DND-41 (cell line): ENCODE data around the gene GABRP.

Experiments used
- CTCF ChIP-seq: IDR thresholded peaks from 2 replicates; pipeline ENCODE4 v1.5.1; 2012; ENCODE audit warnings: borderline replicate concordance, low read length, moderate library complexity, mild to moderate bottlenecking; ENCODE audit not compliant: poor library complexity, severe bottlenecking; ENCODE audit errors: extremely low read depth
- EZH2 ChIP-seq: IDR thresholded peaks from 3 replicates; pipeline ENCODE4 v1.6.1; 2012; ENCODE audit warnings: borderline replicate concordance, low read depth, mild to moderate bottlenecking, moderate library complexity, low read length, inconsistent platforms; ENCODE audit not compliant: severe bottlenecking

GRCh38 chr5:170782438-170782837 is 1.1 kb upstream of the GABRP start:
- no peak for TF ChIP-seq CTCF
- no peak for TF ChIP-seq EZH2
